ENCODE measurements around the gene CCL27. TPM values are rescaled to one million over a fixed set of nuclear protein-coding genes. Genes with fewer than 3 reads are reported as not detected.
A peak's percentile ranks its signal among the peaks of the same experiment; 100 is the strongest.

Gene CCL27
- polyA plus RNA-seq, 2 of the 4 experiments (the other 2 are of a cell fraction) = 0.22 to 0.27 TPM

GRCh38 chr9:34635556-34635955 is 26.9 kb downstream of the CCL27 start:
- H3K4me1 ChIP-seq = peaks cover 23% of the 10 kb centered on the region; the same call in 2 of the 3 replicates
- DNase-seq (ENCODE audit: low read depth in 1 of 2, low spot score in 1 of 2) (no peak), ATAC-seq (no peak), FAIRE-seq (no peak)
- H3K4me2 ChIP-seq = peak overlapping the region; percentile 93
- POLR2A ChIA-PET = no interaction called here
- no peak for TF ChIP-seq MAFK (IDR thresholded peaks at IDR 0.05; ENCODE audit: partially characterized antibody)
- no peak overlapping the region for H3K27ac ChIP-seq
- no peaks in the 10 kb centered on the region for H3K9me3 ChIP-seq
- WGBS (ENCODE audit: missing lambda C conversion rate) = 94% methylated on average over 14 of the region's 14 CpGs
- H3K4me3 ChIP-seq = no peak overlapping the region
- CTCF ChIA-PET = interaction anchor here (0.7 to 22.6 kb wide), 14 partner anchors 8 to 460 kb away, joined by 3 to 429 read pairs (median 20); partner anchors contain the start of genes CCL27, DCTN3, GALT and IL11RA

GRCh38 chr9:34634551-34635248 is 27.8 kb downstream of the CCL27 start:
- no peak for ATAC-seq
- 83% methylated on average over 3 of the region's 3 CpGs for WGBS (ENCODE audit: missing lambda C conversion rate)
- ChIA-PET CTCF (interaction anchor here (0.5 to 22.6 kb wide), 35 partner anchors 9 to 489 kb away, joined by 3 to 429 read pairs (median 5); partner anchors contain the start of genes CCL27, DCTN3, GALT and IL11RA), POLR2A (interaction anchor here (1.2 kb wide), 1 partner anchor 22 kb away, joined by 3 read pairs; the partner anchor contains the start of gene RPP25L)
- Histone ChIP-seq H3K4me2 (no peak overlapping the region), H3K4me3 (no peak overlapping the region), H3K9me3 (no peaks in the 10 kb centered on the region), H3K4me1 (peaks cover 28% of the 10 kb centered on the region; the same call in 2 of the 3 replicates), H3K27ac (no peak overlapping the region)
- DNase-seq (ENCODE audit: low read depth in 1 of 2, low spot score in 1 of 2) = no peak
- FAIRE-seq = no peak
- no peak for TF ChIP-seq ZC3H11A (IDR thresholded peaks at IDR 0.05)
- no peak for TF ChIP-seq EHF (CRISPR knock-in tag; IDR thresholded peaks at IDR 0.05)
- TF ChIP-seq USF2 (IDR thresholded peaks at IDR 0.05) = no peak
- no peak for TF ChIP-seq NR3C1 (IDR thresholded peaks at IDR 0.05)
- TF ChIP-seq BHLHE40 (IDR thresholded peaks at IDR 0.05; ENCODE audit: low read depth, low read length) = no peak
- no peak for TF ChIP-seq HES2 (IDR thresholded peaks at IDR 0.05)
- no peak for TF ChIP-seq ELK1 (IDR thresholded peaks at IDR 0.05; ENCODE audit: low read depth, low read length)

- no peaks in the 10 kb centered on the region for H3K9me3 ChIP-seq
- ATAC-seq (peak; percentile 38 to 64; a peak in 5 of 6 replicates), FAIRE-seq (no peak), DNase-seq (ENCODE audit: low read depth in 1 of 2, low spot score in 1 of 2) (peak; percentile 69 to 85)
- no peak overlapping the region for H3K27ac ChIP-seq
- H3K4me2 ChIP-seq = no peak overlapping the region
- WGBS (ENCODE audit: missing lambda C conversion rate) = 3% methylated on average over 3 of the region's 3 CpGs
- H3K4me3 ChIP-seq = no peak overlapping the region
- CTCF ChIA-PET = interaction anchor here (0.5 to 22.6 kb wide), 34 partner anchors 10 to 489 kb away, joined by 3 to 429 read pairs (median 6); partner anchors contain the start of genes CCL27, DCTN3, GALT and IL11RA
- POLR2A ChIA-PET = interaction anchor here (1.0 to 1.3 kb wide), 3 partner anchors 14 to 22 kb away, joined by 3 to 12 read pairs (median 4); partner anchors contain the start of genes DCTN3 and RPP25L
- TF ChIP-seq ESRRA (IDR thresholded peaks at IDR 0.05; ENCODE audit: borderline replicate concordance, low read length) (no peak), RAD21 (conservative IDR thresholded peaks at IDR 0.05 in 1 of 2, IDR thresholded peaks at IDR 0.05 in 1 of 2) (peak; percentile 73 to 75), SMC3 (IDR thresholded peaks at IDR 0.05) (peak; percentile 45; the same call in 1 of the 3 replicates), CTCF (IDR thresholded peaks at IDR 0.05) (peak; percentile 88), CHD2 (IDR thresholded peaks at IDR 0.05; ENCODE audit: low read length, partially characterized antibody) (no peak)
- peaks cover 32% of the 10 kb centered on the region; the same call in 2 of the 3 replicates for H3K4me1 ChIP-seq
Measured at GRCh38 chr9:34633851-34634550, 28.5 kb downstream of the CCL27 start.
